GM18520 (cell line): ENCODE data around the gene SMYD4.
"Not testable (repeated sequence)": the region's sequence is repeated elsewhere in the genome, so short reads cannot be mapped to it uniquely, and the experiment has no call there.

Experiments
- ATAC-seq: cut with Tn5 transposase; IDR thresholded peaks from one replicate; pipeline ENCODE4 v1.9.1; 2021; ENCODE audit not compliant: unreplicated experiment

SMYD4 gene

DNA sequence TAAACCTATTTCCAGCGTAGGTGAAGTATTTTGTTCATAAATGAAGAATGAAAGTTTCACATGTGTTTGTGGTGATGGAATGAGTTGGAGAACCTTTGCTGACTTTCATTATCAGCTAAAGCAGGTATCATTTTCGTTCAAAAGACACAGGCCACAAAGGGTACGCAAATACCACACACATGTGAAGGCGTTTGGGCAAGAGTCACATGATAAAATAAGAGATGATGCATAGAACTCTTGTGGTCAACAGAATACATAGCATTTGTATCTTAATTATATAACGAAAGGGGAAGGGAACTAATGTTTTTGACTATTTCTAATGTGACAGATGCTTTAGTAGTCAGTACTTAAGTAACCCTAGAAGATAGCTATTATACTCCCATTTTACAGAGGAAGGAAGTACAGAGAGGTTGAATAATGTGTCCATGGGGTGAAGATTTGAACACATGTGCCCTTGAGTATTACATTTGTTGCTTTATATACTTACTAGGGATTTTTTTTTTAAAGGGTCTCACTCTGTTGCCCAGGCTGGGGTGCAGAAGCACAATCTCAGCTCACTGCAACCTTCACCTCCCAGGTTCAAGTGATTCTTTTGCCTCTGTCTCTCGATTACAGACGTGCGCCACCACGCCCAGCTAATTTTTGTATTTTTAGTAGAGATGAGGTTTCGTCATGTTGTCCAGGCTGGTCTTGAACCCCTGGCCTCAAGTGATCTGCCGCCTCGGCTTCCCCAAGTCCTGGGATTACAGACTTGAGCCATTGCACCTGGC lies 4.9 kb upstream of the SMYD4 start:
- ATAC-seq = peak; percentile 51

DNA sequence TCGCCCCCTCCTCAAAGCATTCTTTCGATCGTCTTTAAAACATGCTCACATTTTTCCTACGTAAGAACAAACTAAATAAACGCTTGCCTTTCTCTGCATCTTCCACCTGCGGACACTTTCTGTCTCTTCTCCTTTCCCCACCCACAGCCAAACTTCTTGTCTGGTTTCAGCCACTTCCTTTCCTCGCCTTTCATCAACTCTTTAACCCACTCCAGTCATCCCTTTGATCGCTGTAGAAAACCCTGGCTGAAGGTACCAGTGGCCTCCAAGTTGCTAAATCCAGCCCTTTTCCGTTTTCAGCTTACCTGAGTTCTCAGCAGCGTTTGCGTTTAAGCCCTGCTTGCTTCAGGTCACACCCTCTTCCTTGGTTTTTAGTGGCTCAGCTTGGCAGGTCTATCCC lies 586 bp upstream of the SMYD4 start:
- no peak for ATAC-seq

DNA sequence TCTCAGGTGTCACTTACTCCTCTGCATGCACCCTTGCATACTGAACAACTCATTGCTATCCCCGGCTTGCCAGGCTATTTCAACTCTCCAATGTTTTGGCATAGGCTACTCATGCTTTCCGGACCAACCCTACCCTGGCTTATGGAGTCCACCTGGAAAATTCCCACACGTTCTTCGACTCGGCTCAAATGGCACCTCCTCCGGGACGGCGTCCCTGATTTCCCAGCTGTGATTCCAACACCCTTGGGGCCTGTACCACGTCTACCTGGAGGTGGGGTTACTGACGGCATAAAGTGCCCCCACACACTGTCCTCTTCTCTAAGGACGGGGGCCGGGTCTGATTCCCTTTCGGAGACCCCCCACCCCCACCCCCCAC lies 498 bp downstream of the SMYD4 start:
- no peak for ATAC-seq

DNA sequence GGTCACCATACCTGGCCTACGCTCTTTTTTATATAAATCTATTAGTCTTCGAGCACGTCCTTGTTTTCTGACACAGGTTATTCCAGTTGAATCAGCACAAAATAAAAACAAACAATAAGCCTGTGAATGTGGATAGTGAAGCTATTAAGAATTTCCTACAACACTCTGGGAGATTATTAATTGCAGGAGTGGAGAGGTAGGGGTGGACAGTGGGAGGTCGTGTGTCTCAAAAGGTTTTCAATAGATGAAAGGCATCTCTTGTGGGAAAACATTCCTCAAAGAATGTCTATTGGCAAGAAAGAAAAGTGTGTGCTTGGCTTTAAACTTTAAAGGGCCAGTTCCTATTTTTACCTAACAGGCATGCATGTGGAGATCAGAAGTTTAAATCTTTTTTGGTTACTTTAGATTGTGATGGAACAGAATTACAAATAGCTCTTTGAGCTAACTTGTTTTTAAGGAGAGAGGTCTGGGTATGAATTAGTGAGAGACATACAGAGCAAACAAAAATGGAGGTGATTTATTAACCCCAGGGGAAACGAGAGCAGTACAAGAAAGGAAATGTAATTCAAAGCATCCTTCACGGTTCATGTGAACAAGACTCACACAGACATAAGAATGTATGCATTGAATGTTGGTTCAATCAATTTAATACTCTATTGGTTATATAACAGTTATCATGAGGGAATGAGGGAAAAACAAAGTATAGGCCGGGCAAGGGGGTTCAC lies 9.0 kb downstream of the SMYD4 start:
- ATAC-seq = no peak

DNA sequence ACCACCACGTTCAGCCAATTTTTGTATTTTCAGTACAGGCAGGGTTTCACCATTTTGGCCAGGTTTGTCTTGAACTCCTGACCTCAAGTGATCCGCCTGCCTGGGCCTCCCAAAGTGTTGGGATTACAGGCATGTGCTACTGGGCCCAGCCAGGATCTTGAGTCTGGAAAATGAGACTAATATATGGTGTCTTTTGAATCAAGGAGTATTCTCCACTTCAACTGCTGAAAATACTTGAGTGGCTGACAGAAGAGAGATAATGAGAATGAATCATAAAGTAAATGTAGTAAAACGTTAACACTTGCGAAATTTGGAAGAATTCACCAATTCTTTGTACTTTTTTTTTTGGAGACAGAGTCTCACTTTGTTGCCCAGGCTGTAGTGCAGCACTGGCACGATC lies 16.6 kb downstream of the SMYD4 start:
- ATAC-seq = no peak

DNA sequence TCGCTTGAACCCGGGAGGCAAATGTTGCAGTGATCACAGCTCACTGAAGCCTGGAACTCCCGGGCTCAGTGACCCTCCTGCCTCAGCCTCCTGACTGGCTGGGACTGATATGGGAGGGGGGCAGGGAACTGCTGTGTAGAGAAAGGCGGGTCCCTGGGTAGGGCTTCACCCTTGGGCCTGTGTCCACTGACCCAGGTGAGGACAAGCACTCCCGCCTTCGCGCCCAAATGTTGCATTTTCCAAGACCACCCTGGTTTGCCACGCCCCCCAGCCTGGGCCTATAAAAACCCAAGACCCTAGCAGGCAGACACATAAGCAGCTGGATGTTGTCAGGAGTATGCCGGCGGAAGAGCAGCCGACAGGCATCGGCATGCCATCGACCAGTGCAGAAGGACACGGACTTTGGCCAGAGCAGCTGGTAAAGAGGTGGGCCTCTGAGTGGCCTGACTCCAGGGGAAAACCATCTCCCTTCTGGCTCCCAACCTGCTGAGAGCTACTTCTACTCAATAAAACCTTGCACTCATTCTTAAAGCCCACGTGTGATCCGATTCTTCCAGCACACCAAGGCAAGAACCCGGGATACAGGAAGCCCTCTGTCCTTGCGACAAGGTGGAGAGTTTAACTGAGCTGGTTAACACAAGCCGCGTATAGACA lies 19.1 kb downstream of the SMYD4 start:
- ATAC-seq = no peak

DNA sequence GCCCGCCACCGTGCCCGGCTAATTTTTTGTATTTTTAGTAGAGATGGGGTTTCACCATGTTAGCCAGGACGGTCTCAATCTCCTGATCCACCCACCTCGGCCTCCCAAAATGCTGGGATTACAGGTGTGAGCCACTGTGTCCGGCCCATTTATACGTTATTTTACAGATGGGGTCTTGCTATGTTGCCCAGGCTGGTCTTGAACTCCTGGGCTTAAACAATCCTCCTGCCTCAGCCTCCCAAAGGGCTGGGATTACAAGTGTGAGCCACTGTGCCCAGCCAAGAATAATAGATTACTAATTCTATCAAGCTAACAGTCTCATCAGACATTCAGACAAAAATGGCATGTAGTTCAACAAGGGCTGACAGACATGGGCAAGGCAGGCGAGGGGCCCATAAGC lies 19.9 kb downstream of the SMYD4 start:
- ATAC-seq = not testable (repeated sequence)

DNA sequence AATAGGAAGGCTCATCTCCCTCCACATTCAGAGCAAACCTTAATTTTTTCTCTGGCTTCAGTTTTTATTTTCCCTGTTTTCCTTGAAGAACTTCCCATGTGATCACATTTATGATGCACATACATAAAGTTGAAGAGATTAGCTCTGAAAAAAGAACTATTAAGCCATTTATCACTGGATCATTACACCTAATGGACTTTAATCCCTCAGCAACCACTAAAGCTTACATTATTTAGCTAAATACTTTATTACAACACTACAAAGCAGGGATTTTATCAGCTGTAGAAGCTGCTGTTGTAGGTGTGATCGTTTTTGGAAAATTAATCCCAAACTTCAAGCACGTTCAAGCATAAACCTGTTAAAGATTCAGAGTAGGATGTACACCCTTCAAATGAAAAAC lies 21.1 kb downstream of the SMYD4 start:
- no peak for ATAC-seq

DNA sequence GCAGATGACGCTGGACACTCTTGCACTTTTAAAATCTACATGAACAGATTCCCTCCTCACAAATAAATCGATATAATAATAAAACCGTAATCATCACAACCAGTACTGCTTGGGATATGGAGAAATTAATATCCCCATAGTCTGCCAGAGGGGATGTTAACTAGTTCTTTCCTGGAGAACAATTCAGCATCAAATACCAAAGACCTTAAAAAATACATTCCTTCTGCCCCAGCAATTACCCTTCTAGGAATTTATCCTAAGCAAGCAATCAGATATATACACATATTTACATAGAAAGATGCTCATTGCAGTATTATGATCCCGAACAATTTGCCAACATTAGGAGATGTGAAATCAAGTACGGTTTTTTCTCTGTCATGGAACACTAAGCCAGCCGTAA lies 21.8 kb downstream of the SMYD4 start:
- no peak for ATAC-seq

DNA sequence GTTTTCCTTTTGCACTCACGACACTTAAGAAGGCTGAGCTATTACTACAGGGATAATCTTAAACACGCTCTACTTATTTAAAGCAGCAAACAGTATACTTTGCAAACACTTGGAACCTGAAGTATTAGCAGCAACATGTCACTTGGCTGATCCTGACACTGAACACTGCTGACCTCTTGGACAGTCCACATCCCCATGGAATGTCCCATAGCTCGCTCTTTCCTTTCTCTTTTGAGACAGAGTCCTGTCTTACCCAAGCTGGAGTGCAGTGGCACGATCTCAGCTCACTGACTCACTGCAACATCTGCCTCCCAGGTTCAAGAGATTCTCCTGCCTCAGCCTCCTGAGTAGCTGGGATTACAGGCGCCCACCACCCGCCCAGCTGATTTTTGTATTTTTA lies 26.4 kb downstream of the SMYD4 start:
- no peak for ATAC-seq

DNA sequence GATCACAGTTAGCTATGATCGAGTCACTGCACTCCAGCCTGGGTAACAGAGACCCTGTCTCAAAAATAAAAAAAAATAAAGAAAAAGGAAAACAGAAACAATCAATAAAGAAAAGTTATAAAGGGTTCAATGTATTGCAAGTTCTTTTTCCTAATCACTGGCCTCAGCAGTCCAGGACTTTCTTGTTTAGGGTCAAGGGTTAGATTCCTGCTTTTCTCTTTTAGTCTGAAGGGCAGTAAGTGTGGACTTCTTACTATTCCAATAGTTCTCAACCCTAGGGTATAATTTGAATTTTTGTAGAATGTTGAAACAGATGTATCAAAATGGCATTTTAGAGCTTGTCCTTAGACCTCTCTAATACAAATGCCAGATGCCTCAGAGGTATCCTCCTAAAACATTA lies 27.3 kb downstream of the SMYD4 start:
- ATAC-seq = no peak

DNA sequence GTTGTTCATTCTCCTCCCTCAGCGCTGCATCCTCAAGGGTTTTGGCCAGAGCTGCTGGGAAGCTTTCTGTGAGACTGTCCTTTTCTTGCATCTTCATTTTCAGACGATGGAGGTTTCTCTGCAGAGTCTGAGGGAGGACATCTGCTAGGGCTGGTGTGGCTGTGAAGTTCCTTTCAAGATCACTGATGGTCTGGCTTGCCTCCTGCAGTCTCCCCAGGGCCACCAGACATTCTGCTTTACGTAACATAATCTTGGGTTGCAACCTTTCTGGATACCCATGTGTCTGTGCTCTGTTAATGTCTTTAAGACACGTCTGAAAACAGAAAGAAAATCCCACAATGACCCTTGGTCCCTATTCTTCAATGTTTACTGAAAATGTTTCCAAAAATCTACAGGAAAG lies 29.0 kb downstream of the SMYD4 start:
- ATAC-seq = no peak

DNA sequence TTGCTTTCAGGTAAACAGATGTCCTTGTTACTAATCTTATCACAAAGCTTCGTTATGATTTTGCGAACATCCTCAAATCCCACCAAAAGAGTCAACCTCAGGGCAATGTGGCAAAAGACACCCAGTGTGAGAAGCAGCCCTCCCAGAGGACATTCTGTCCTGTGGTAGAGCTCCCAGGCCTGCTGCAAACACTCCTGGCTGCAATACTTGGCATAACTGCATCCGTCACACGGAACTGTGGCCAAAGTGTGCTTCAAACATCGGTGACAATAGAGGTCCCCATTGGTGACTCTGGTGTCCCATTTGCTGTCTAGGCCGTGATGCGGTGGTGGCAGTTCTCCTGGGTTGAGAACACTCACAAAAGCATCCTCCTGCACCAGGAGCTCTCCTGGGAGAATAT lies 29.5 kb downstream of the SMYD4 start:
- no peak for ATAC-seq

DNA sequence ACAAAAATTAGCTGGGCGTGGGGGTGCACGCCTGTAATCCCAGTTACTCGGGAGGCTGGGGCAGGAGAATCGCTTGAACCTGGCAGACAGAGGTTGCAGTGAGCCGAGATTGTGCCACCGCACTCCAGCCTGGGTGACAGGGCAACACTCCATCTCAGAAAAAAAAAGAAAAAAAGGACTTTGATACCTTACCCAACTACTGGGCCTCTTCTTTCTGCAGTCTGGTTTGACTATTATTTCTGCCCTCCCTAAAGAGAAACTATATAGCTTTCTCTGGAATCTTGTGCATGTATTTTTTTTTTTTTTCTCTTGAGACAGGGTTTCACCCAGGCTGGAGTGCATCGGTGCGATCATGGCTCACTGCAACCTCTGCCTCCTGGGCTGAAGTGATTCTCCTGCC lies 31.9 kb downstream of the SMYD4 start:
- ATAC-seq = not testable (repeated sequence)

DNA sequence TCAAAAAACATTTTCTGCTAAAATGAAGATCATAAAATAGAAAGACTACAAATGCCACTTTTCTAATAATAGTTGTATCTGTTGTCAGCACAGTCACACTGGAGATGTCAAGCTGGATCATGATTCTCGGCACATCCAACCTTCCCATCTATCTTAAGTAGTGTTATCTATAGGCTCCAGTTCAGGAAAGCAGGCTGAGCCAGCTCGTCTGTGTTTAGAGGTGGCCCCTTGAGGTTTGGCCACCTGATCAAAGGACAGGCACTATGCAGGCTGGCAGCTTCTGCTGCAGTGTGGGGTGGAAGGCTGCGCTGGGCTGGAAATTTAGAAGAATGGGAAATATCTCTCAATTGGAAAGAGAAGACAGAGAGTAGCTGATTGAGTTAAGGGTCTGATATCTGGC lies 32.4 kb downstream of the SMYD4 start:
- no peak for ATAC-seq

DNA sequence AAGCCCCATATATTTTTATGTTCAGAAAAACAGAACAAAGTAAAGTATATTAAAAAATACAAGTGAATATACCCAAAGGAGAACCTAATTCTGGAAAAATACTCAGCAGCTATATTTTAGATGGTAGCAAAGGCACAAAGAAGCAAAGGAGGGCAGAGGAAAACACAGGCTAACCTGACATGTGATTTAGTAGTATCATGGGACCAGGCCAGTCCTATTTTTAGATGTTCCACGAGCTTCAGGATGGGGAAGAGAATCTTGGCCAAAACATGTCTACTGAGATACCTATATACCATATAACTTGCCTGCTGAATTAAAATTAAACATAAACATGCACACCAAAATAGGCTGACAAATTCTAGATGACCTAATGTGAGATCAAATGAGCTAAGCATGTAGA lies 32.9 kb downstream of the SMYD4 start:
- ATAC-seq = no peak

DNA sequence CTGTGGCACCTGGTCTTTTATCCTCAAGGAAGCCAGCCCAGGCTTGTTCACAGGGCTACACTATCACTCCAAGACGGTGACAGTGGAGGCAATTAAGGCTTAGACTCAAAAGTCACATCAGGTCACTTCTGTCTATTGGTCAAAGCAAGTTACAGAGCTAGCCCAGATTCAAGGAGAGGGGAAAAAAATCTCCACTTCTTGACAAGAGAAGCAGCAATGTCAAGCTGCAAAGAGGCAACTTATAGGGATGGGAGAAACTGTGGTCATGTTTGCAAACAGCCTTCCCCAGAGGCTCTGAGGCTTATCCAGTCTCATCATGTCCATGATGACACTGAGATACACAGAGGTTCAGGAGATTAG lies 36.3 kb downstream of the SMYD4 start:
- ATAC-seq = no peak

DNA sequence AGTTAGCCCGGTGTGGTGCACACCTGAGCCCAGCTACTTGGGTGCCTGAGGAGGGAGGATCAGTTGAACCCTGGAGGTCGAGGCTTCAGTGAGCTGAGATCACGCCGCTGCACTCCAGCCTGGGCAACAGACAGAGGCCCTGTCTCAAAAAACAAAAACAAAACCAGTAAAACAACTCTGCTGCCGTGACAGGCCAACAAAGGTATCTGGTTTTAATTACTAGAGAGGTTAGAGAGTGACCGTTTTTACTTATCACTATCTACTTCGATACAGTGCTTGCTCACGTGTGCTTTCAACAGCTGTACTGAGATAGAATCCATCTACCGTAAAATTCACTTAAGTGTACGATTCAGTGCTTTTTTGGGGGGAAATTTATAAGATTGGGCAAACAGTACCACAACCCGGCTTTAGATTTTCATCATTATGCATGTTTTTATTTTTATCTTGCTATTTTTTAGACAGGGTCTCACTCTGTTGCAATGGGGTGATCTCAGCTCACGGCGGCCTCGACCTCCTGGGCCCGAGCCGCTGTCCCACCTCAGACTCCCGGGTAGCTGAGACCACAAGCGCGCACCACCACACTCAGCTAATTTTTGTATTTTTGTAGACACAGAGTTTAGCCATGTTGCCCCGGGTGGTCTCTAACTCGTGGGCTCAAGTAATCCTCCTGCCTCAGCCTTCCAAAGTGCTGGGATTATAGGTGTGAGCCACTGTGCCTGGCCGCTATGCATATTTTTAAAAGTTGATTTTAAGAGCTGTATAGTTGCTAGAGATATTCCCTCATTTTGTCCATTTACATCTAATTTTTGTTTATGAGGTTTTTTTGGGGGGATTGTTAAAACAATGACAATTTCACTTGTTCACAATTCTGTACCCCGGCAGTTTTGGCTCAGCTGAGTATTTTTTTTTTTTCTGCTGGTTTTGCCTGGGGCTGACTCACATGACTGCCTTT lies 36.9 kb downstream of the SMYD4 start:
- no peak for ATAC-seq

DNA sequence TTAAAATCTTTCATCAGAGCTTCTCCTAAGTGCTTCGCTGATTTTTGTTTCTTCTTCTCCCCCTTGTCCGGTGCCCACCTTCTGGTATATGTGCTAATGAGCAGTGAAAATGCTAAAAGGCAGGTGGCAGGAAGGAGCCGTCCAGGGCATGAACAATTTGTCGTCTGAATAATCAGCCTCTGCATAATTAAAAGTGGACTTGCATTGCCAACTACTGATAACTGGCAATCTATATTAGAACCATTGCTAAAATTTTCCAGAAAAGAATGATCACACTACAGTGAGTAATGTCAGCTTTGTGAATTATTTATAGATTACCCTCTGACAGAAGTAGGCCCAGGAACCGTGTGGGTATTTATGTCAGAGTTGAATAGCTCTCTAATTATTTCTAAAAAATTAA lies 39.8 kb downstream of the SMYD4 start:
- ATAC-seq = no peak

DNA sequence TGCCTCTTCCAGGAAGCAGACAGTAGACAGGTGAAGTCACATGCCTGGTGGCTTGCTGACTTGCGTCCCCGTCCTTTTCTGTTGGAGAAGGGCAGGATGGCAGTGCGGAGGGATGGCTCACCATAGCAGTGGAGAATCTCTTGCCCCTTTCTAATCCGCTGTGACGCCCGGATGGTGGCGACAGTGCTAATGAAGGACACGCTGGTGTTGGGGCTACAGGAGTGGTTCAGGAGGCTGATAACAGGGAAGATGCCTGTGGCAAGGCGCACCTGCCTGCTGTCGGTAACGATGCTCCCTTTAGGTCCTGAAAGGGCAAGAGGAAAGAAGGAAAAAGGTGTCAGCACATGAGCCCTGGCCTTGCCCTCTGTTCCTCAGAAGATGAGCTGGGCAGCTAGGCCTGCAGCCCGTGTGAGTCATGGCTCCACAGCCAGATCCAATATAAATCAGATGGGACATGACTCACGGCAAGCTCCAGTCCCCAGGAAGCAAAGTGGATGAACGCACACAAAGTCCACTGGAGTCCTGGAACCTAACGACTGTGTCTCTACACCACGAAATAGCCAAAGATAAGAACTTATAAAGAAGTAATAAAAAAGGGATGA lies 42.3 kb downstream of the SMYD4 start:
- no peak for ATAC-seq

DNA sequence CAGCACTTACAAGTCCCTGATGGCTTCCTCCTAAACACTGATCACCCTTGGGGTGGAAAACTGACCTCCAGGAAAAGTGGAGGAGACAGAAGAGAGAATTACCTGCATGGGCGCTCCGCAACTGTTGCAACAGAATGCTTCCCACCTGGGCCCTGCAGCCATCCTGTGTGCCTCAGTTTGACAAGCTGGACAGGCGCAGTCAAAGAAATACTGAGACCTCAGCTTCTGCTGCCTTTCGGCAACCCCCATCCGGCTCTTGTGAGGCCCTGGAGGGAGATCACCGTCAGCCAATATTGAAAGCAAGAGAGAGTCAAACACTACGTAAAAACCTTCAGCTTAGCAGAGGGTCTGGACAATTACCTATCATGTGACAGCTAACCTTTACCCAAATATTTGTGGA lies 43.0 kb downstream of the SMYD4 start:
- ATAC-seq = no peak
